OCI-LY1 (cell line): ENCODE results near the gene EFCAB13.

Experiments used
- H2AFZ ChIP-seq: fragments of 200-600 bp; sonication (generic), shearing (Covaris generic); 2 replicates; pipeline ENCODE4 v1.6.0; 2014; ENCODE audit warnings: antibody characterized with exemption, mild to moderate bottlenecking, low read length
- H3F3A ChIP-seq: fragments of 200-600 bp; sonication (generic), shearing (Covaris generic); 2 replicates; pipeline ENCODE4 v1.6.0; 2014; ENCODE audit warnings: mild to moderate bottlenecking, antibody characterized with exemption, low read length, moderate library complexity; ENCODE audit not compliant: insufficient read depth
- H3K27ac ChIP-seq: fragments of 200-600 bp; sonication (generic); 2 replicates; pipeline ENCODE4 v1.5.1; 2014; ENCODE audit warnings: low read length, mixed run types, mild to moderate bottlenecking, low read depth; ENCODE audit not compliant: poor library complexity, severe bottlenecking
- H3K27me3 ChIP-seq: fragments of 200-600 bp; sonication (generic); 2 replicates; pipeline ENCODE4 v1.6.0; 2014; ENCODE audit warnings: antibody characterized with exemption, mild to moderate bottlenecking, low read length, moderate library complexity; ENCODE audit not compliant: insufficient read depth
- H3K36me3 ChIP-seq: fragments of 200-600 bp; sonication (generic); 2 replicates; pipeline ENCODE4 v1.6.1; 2014; ENCODE audit warnings: mild to moderate bottlenecking, antibody characterized with exemption, low read length, moderate library complexity, mixed read lengths; ENCODE audit not compliant: insufficient read depth
- H3K4me1 ChIP-seq: fragments of 200-600 bp; sonication (generic); 2 replicates; pipeline ENCODE4 v1.5.1; 2014; ENCODE audit warnings: mild to moderate bottlenecking, low read length, moderate library complexity; ENCODE audit not compliant: insufficient read depth, severe bottlenecking
- H3K4me2 ChIP-seq: fragments of 200-600 bp; sonication (generic), shearing (Covaris generic); 2 replicates; pipeline ENCODE4 v1.6.1; 2014; ENCODE audit warnings: low read length
- H3K4me3 ChIP-seq: fragments of 200-600 bp; sonication (generic); 2 replicates; pipeline ENCODE4 v1.5.1; 2014; ENCODE audit warnings: low read length, low read depth, mild to moderate bottlenecking, mixed read lengths; ENCODE audit not compliant: poor library complexity, severe bottlenecking
- H3K79me2 ChIP-seq: fragments of 200-600 bp; shearing (Covaris generic); 2 replicates; pipeline ENCODE4 v1.6.1; 2016; ENCODE audit warnings: mixed run types, low read length, mixed read lengths; ENCODE audit not compliant: insufficient read depth
- H3K9ac ChIP-seq: fragments of 200-600 bp; sonication (generic), shearing (Covaris generic); 2 replicates; pipeline ENCODE4 v1.6.1; 2014; ENCODE audit warnings: mild to moderate bottlenecking, low read length, mixed read lengths
- H3K9me2 ChIP-seq: fragments of 200-600 bp; sonication (generic), shearing (Covaris generic); 2 replicates; pipeline ENCODE4 v1.6.1; 2014; ENCODE audit warnings: low read depth, mild to moderate bottlenecking, low read length, mixed read lengths
- H3K9me3 ChIP-seq: fragments of 200-600 bp; shearing (Covaris generic); 2 replicates; pipeline ENCODE4 v1.6.1; 2014; ENCODE audit warnings: low read length, mixed read lengths
- H4K20me1 ChIP-seq: fragments of 200-600 bp; sonication (generic), shearing (Covaris generic); 2 replicates; pipeline ENCODE4 v1.6.0; 2016; ENCODE audit warnings: mild to moderate bottlenecking, low read length; ENCODE audit not compliant: insufficient read depth
- EZH2 ChIP-seq: fragments of 200-600 bp; sonication (generic), shearing (Covaris generic); IDR thresholded peaks from 2 replicates; pipeline ENCODE4 v1.8.0; 2017; ENCODE audit warnings: borderline replicate concordance, mixed run types, mild to moderate bottlenecking, antibody characterized with exemption, low read length, moderate library complexity, mixed read lengths
- TF ChIP-seq, protein P1 (sequence below): fragments of 200-600 bp; sonication (generic), shearing (Covaris generic); IDR thresholded peaks from 2 replicates; pipeline ENCODE4 v1.5.1; 2017; ENCODE audit warnings: mild to moderate bottlenecking, antibody characterized with exemption, low read length, moderate library complexity, mixed read lengths

The EFCAB13 gene

DNA sequence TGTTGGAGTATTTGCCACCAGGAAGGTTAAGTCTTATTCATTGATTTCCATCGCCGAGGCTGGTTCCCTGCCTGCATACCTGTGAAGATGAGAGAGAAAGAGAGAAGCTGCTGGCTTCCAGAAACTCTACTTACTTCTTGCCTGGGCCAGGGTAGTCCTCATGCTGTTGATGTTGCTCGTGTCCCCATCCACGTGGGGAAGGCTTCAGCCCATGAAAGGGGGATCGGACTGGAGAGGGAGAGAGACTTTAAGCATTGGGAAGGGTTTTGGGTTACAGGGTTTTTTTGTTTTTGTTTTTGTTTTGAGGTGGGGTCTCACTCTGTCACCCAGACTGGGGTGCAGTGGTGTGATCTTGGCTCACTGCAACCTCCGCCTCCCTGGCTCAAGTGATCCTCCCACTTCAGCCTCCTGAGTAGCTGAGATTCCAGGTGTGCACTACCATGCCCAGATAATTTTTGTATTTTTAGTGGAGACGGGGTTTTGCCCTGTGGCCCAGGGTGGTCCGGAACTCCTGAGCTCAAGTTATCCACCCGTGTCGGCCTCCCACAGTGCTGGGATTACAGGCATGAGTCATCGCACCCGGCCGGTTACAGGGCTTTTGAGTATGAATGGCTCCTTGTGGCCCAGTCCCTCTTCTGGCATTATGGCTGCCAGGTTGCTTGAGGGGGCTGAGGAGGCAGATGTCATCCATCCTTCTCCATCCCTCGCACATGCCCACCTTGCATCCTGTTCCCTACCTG lies 43.5 kb upstream of the EFCAB13 start:
- Histone ChIP-seq H4K20me1 (no peaks in the 10 kb centered on the region), H3K4me2 (no peak overlapping the region), H3K9ac (no peak overlapping the region), H3K27ac (no peak overlapping the region), H2AFZ (no peak overlapping the region), H3K9me3 (no peaks in the 10 kb centered on the region), H3K27me3 (no peaks in the 10 kb centered on the region), H3F3A (no peaks in the 10 kb centered on the region; the same call in 1 of the 2 replicates), H3K9me2 (no peaks in the 10 kb centered on the region), H3K79me2 (no peaks in the 10 kb centered on the region), H3K4me3 (no peak overlapping the region), H3K4me1 (peaks cover 11% of the 10 kb centered on the region), H3K36me3 (no peaks in the 10 kb centered on the region)
- TF ChIP-seq EZH2, result no peak
- TF ChIP-seq, protein P1, sequence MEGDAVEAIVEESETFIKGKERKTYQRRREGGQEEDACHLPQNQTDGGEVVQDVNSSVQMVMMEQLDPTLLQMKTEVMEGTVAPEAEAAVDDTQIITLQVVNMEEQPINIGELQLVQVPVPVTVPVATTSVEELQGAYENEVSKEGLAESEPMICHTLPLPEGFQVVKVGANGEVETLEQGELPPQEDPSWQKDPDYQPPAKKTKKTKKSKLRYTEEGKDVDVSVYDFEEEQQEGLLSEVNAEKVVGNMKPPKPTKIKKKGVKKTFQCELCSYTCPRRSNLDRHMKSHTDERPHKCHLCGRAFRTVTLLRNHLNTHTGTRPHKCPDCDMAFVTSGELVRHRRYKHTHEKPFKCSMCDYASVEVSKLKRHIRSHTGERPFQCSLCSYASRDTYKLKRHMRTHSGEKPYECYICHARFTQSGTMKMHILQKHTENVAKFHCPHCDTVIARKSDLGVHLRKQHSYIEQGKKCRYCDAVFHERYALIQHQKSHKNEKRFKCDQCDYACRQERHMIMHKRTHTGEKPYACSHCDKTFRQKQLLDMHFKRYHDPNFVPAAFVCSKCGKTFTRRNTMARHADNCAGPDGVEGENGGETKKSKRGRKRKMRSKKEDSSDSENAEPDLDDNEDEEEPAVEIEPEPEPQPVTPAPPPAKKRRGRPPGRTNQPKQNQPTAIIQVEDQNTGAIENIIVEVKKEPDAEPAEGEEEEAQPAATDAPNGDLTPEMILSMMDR, result no peak

DNA sequence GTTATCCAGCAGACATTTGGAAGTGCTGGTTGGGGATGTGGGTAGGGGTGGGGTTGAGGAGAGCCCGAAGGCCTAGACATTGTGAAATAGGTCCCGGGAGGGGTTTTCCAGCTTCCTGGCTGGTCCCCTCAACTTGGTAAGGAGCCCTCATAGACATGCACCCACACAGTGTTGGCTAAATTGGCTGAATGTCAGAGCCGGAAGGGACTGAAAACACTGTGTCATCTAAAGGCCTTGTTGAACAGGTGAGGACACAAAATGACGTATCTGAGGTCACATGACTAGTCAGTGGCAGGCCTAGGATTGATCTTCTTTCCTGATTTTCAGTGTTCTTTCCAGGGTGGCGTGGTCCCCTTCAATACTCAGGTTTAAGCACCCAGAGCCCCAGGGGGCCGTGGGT lies 42.5 kb upstream of the EFCAB13 start:
- Histone ChIP-seq H3K4me3 (no peak overlapping the region), H3K9me3 (no peaks in the 10 kb centered on the region), H3K9me2 (no peaks in the 10 kb centered on the region), H3K9ac (no peak overlapping the region), H3K4me2 (no peak overlapping the region), H3K79me2 (no peaks in the 10 kb centered on the region), H3K27me3 (no peaks in the 10 kb centered on the region), H3K4me1 (peaks cover 15% of the 10 kb centered on the region), H2AFZ (no peak overlapping the region), H3K36me3 (no peaks in the 10 kb centered on the region), H4K20me1 (no peaks in the 10 kb centered on the region), H3F3A (no peaks in the 10 kb centered on the region; the same call in 1 of the 2 replicates), H3K27ac (no peak overlapping the region)
- TF ChIP-seq, protein P1, result no peak
- no peak for TF ChIP-seq EZH2

DNA sequence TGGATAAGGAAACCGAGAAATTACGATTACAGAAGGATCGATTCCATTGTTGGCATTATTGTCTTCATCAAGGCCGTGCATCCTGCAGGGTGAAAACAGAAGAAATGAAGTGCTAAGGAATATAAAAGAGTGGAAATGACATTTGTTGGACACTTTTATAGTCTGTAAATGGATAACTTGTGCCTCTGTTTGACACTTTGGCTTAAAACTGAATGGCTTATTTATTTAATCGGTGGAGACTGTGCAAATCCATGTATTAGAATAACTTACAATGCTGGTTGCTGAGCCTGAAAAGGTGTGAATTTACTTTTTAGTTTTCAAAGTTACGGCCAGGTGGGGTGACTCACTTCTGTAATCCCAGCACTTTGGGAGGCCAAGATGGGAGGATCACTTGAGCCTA lies 38.8 kb upstream of the EFCAB13 start:
- H3K4me3 ChIP-seq, result no peak overlapping the region
- no peaks in the 10 kb centered on the region for H4K20me1 ChIP-seq
- TF ChIP-seq EZH2, result no peak
- TF ChIP-seq, protein P1, result no peak
- no peaks in the 10 kb centered on the region for H3K79me2 ChIP-seq
- no peaks in the 10 kb centered on the region for H3K36me3 ChIP-seq
- no peak overlapping the region for H3K27ac ChIP-seq
- peaks cover 19% of the 10 kb centered on the region for H3K4me1 ChIP-seq
- no peaks in the 10 kb centered on the region for H3K27me3 ChIP-seq
- H3K9me2 ChIP-seq, result no peaks in the 10 kb centered on the region
- no peak overlapping the region for H3K4me2 ChIP-seq
- no peaks in the 10 kb centered on the region for H3K9me3 ChIP-seq
- H3F3A ChIP-seq, result no peaks in the 10 kb centered on the region; the same call in 1 of the 2 replicates
- H3K9ac ChIP-seq, result no peak overlapping the region
- H2AFZ ChIP-seq, result no peak overlapping the region
